Medulla oblongata (tissue), 1 donor: ENCODE results near the gene TMEM37.

Source experiments
- DNase-seq: peaks from one replicate; pipeline ENCODE4 v3.0.0-alpha.2; 2015; ENCODE audit errors: extremely low spot score

TMEM37 gene

DNA sequence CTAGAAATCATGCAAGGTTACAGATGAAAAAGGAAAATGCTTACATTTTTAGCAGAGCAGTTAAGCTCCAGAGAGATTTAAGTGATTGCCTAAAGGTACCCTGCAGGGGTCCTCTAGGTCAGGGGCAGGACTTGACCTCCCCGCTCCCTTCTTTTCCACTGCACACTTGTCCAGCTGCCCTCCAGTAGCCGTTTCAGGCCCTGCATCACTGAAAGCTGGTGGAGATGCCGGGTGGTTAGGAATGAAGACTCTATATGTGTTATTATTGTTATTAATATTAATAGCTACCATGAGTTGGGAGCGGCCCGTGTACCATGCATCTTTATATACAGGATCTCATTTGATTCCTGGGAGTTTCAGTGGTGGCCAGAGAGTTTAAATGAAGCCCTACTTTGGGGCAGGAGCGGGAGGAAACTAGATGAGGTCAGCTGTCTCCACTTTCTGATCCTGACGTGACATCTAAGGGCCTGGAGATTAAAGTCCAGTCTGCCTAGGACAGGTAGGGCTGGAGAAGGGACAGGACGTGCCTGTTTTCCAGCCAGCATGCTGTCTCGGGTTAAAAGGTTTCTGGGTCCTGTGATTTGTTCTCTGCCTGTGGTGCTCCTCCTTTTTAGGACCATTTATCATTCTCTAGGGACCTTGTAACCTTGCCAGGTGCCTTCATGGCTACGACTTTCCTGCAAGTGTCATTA, 2.1 kb downstream of the TMEM37 start:
- no peak for DNase-seq

DNA sequence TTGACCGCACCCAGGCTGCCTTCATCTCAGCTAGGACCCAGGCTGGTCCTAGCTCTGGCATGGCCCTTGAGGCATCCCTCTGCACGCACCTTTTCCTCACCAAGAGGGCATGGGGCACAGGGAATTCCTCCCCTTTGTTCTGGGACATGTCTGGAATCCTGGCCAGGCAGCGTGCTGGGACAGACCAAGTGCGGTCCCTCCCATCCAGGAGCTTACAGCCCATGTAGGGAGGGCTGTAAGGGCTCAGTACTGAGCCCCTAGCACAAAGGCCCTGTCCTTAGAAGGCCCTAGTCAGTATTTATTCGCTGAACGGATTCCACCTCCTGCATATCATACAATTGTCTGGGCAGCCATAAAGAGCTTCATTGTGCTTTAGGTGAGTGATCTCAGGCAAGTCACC, 3.0 kb downstream of the TMEM37 start:
- no peak for DNase-seq

DNA sequence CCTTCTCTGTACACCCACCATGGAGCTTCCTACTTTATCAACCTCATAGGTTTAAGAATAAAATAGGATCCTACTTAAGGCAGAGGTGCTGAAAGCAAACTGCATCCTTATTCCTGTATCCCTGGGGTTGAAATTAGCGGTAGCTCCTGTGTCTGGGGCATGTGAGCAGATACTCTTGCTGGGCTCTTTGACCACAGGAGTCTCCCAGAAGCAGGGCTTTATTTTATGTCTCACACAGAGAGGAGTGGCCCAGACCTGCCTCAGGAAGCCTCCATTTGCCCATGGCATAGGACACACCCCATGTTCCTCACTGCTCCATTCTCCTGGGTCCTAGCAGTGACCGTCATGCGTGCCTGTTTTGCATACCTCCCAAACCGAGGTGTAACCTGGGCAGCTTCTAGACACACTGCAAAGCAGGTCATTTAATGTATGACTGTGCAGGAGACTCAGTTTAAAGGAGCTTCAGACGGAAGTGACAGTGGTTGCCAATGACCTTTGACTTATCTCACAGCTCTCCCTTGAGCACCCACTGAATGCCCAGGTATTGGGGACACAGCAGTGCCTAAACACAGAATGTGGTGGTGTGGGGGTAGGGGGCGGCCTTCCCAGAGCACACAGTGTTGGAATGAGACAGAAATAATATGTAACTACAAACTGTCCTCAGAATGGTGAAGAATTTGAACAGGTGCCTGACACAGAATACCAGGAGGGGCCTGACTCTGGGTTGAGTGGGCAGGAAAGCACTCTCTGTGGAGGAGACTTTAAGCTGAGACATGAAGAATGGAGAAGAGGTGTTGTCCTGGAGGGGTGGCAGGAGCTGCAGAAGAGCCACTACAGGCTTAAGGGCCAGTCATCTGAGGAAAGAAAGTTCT, 3.7 kb downstream of the TMEM37 start:
- no peak for DNase-seq

DNA sequence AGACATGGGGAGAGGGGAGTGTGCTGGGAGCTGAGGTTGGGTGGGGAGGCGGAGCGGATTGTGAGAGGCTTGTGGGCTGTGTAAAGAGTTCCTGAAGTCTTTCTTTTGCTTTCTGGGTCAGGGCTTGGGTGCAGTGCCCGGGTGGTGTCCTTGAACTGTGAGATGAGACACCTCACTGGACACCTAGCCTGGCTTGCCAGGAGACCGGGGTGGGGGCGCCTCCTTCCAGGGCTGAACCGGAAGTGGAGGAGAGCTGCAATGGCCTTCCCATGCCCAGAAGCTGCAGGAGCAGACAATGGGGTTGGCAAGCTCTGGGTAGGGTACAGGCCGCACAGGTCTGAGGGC, 4.3 kb downstream of the TMEM37 start:
- no peak for DNase-seq

DNA sequence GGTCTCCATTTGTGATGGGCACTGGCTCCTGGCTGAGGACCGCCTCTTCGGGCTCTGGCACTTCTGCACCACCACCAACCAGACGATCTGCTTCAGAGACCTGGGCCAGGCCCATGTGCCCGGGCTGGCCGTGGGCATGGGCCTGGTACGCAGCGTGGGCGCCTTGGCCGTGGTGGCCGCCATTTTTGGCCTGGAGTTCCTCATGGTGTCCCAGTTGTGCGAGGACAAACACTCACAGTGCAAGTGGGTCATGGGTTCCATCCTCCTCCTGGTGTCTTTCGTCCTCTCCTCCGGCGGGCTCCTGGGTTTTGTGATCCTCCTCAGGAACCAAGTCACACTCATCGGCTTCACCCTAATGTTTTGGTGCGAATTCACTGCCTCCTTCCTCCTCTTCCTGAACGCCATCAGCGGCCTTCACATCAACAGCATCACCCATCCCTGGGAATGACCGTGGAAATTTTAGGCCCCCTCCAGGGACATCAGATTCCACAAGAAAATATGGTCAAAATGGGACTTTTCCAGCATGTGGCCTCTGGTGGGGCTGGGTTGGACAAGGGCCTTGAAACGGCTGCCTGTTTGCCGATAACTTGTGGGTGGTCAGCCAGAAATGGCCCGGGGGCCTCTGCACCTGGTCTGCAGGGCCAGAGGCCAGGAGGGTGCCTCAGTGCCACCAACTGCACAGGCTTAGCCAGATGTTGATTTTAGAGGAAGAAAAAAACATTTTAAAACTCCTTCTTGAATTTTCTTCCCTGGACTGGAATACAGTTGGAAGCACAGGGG, 5.5 kb downstream of the TMEM37 start:
- no peak for DNase-seq

DNA sequence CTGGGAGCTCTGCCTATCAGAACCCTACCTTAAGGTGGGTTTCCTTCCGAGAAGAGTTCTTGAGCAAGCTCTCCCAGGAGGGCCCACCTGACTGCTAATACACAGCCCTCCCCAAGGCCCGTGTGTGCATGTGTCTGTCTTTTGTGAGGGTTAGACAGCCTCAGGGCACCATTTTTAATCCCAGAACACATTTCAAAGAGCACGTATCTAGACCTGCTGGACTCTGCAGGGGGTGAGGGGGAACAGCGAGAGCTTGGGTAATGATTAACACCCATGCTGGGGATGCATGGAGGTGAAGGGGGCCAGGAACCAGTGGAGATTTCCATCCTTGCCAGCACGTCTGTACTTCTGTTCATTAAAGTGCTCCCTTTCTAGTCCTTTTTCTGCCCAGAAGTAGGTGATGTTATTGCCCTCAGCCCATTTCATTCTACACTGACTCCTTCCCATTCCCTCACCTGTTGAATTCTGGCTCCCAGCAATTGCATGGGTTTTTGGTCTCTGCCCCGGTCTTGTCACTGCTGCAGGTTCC, 6.5 kb downstream of the TMEM37 start:
- DNase-seq, result no peak

DNA sequence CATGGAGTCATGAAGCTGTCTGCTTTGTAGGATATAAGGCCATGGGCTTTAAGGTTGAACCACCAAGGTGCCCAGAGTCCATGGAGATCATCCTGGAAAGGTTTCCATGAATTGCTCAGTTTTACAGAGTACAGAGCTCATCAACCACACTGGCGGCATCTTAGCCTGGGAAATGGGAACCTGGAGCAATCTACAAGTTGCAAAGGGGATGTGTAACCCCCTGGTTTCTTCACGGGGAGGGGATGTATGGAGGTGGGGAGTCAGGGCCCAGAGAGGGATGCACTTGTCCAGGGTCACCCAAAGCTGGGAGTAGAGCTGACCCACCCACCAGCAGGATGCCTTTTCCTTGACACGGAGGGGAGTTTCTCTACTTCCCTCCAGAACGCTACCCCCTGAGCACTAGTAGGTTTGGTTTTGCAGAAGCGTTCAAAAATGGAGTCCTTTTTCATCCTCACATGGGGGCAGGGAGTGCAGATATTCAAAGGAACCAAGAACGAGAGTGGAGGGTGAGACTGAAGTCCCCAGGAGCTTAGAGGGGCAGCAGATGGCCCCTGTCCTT, 7.2 kb downstream of the TMEM37 start:
- no peak for DNase-seq

DNA sequence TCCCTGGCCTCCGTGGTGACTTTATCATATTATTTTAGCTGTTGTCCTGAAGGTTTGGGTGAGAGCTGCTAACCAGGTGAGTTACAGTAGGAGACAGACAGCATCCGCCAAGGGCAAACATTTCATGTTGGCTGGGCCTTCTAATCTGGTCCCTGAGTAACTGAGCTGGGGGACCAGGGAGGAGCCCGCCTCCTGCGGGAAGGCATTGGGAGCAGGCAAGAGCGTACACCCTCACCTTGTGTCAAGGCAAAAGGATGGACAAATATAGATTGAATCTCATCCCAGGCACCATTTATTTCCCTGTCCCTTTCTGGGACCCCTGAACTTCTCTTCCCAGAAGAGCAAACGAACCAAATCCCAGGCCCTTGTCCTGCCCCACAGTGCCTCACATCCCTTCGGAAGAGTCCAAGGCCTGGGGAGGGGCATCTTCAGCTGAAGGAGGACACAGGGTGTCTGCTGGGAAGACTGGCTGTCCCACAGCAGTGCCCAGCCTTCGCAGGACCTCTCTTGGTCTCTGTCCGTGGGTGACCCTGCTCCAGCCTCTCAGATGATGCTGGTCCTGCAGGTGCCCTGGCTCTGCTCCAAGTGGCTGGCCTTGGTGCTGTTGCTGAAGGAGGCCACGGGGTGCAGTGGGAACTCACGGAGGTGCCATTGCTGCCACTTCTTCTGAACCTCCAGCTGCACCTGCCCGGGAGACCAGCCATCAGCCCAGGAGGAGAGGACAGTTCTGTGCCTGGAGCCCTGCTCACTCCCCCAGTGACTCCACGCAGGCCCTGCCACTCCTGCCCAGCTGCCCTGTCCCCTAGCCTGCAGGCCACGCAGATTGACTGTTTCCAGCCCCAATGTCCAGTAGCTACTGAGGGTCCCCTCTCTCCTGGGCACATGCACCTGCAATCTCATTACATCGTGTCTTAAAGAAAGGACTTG, 8.2 kb downstream of the TMEM37 start:
- no peak for DNase-seq

DNA sequence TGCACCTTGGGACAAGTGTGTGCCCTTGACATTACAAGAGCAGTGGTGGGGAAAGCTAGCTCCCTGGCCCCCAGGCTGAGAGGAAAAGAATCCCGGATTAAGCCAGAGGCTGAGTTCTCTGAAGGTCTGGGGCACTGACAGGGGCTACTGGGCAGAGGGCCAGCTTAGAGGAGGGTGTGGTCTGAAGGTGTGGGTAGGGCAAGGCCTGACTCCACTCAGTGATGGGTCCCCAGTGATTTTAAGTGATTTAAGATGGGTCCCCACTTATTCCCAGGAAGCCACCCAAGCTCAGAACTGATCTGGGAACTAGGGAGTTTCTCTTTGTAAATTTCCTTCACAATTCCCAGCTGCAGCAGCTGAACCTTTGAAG, 8.8 kb downstream of the TMEM37 start:
- no peak for DNase-seq

DNA sequence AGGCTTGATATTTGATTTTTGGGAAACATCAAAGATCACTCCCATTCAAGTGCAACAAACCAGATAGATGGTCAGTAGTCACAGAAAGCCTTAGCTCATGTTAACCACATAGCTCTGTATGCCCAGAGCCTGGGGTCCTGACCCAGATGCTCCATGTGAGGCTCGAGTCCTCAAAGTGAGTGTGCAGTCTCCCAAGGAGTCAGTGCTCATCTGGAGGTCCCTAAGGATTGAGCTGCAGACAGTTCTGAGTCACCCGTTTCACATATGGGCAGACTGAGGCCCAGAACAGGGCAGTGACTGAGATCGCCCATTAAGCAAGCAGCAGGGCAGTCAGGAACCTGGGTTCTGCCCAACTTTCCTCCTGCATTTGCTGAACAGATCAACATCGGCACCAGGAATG, 9.2 kb downstream of the TMEM37 start:
- no peak for DNase-seq

DNA sequence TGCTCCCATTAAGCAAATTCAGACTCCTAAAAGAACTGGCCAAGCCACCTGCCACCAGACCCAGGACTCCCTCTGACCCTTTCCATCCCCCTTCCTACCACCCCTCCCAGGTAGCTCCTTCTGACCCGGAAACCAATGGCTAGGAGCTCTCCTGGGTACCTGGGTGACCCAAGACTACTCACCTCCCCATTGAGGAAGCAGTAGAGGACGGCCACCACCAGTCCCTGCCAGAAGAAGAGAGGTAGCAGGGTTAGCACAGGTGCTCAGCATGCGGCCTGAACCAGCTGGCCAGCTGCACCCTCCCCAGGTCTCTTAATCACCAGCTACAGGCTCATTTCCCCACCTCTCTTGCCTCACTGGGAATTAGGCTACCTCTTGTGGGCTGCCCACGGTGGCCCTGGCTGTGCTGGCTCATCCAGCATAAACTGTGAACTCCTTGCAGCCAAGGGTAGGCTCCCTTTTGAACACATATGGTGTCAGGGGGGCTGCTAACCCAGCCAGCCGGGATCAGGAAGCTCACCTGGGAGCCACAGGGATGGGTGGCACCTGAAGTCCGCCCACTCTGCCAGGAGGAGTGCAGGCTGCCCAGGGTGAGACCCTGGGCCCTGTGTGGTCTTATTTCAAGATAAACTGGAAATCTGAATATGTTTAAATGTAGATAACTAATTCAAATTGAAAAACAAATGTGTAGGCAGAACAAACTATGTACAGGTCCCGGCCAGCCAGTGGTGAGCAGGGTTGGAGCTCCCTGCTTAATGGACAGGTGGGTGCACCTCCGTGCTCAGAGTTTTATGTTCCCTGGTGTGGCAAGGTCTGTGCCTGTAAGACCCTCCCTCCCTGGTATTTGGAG, 9.9 kb downstream of the TMEM37 start:
- DNase-seq, result no peak

DNA sequence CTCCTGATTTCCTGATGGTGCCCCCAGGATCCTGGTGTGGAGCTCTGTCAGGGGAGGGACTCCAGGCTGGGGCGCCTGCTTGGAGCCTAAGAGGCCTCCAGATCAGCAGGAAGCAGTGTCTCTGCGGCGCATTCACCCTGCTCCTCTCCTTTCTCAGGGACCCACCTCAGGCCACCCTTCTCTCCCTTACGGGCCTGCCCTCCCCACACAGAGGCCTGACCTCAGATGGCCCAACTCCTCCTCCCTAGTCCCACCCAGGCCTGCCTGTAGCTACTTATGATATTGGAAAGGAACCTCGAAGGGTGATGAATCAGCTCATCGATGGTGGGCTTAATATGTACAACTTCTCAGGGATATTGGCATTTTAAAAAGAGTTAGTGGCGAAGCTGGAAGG, 10.6 kb downstream of the TMEM37 start:
- no peak for DNase-seq

DNA sequence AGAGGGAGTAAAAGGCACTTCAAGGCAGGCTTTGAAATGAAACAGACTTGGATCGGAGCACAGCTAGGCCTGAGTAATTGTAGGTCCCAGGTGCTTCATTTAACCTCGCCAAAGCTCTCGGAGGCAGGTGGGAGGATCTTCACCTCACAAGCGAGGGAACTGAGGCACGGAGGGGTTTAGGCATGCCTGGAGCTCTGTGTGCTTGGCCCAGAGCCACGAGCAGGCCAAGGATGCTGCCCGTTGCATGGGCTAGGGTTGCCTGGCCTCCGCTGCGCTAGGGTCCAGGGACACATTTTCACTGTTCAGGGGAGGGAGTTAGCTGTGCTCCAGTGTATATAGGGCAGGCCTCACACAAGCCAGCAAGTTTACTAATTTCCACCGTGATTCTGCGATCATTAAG, 11.2 kb downstream of the TMEM37 start:
- DNase-seq, result no peak

DNA sequence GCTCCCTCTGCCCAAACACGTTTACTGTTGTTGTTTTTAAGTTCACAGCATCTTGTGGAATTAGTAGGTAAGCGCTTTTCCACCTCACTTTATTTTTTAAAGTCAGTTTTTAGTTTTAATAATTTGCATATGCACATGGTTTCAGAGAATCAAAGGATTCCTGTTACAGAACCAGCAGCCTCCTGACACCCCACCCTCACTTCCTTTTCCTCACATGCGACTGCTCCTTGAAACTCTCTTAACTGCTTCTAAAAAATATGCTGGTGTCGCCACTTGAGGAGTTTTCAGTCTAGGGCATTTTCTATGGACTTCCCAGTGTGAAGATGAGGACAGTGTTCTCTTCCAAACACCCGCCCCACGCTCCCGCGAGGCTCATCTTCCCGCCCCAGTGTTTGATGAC, 14.4 kb downstream of the TMEM37 start:
- no peak for DNase-seq

DNA sequence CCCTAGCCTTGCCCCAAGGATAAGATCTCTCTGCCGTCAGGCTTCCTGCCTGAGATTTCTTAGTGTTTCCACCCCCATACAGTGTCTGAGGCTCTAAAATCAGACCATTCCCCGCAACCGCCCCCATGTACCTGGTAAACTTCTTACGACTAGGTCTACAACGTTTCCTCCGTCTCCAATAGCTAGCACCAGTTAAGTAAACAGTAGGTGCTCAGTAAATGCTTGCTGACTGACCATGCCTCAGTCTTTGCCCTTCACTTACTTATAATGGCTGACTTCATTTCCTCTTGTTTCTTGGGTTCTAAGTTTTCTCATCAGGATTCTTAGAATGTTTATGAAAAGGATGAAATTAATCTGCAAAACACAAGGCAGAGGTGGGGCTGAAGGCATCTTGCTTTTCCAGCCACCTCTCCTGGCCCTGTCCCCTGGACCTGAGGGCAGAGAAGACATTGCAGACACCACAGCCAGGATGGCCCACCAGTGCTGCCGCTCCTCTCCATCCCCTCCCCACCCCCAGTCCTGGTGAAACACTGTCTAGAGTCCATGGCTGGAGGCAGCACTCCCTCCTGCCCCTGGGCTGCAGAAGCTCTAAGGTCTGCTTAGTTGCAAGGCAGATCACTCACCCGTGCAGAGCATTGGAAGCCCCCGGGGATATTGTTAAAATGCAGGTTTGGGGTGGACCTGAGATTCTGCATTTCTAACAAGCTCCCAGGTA, 16.9 kb downstream of the TMEM37 start:
- no peak for DNase-seq

DNA sequence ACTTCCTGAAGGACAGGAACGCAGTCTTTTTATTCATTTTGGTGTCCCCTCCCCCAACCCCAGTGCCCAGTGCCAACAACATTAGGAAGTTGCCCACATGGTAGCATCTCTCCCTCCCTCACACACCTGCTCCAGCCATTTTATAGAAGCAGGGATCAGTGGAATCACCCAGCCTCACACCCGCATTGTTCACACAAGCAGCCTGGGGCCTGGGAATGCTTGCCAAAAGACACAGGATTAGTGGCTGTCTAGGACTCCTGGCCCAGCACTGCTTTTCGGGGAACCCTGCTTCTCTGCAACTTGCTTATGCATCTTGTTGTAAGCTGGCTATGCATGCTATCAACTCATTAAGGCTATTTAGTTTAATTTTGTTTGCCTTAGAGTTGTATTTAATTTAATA, 17.9 kb downstream of the TMEM37 start:
- DNase-seq, result no peak

DNA sequence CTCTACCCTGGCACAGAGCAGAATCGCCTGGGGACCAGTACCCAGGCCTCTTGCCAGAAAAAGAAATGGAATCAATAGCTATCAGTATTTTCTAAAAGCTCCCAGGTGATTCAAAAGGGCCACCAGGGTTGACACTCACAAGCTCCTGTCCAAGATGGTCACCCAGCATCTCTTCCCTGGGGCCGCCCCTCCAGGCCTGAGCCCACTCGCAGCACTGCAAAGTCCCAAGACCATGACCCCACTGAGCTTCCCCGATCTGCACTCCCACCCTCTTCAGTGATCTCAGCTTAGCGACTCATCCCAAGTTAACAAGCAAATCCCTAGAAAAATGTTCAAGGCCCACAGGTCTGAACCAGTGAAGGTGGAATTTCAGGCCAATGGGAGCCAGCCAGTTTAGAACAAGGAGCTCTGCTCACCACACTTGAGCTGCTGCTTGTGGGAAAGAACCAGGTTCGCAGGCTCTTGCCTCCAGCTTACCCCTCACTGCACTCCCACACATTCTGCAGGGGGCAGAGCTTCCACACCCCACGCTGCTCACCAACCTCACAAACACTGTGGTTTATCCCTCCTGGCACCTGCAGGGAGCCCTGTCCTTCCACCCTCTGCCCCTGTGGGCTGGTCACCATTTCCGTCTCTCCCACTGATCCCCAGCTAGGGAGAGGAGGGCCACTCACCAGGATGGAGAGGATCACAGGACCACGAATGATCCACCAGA, 19.8 kb downstream of the TMEM37 start:
- DNase-seq, result no peak

DNA sequence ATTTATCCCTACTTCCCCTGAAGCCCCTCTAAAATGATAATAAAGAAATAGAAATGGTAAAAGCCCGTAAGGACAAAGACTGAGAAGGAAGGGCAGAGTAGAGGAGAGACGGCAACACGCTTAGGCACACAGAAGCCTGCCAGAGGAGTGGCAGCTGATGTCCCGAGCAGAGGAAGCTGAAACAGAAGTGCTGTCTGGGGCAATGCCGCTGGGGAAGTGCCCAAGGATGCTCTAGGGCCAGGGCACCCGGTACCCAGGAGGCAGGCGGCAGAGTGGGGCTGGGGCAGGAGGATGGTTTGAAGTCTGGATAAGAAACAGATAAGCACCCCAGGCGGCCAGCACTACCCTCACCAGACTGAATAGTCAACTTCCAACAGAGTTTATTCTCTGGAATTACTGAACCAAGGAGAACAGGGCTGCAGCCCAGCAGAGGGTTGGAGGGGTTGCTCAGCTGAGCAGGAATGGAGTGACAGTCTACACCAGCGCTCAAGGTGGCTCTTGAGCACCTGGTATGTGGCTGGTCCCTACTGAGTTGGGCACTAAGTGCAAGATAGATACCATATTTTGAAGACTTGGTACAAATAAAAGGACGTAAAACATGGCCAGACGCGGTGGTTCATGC, 22.4 kb downstream of the TMEM37 start:
- DNase-seq, result no peak
